Stimulated activated CD8-positive, alpha-beta memory T cell treated with anti-CD3 and anti-CD28 coated beads, Interleukin-7, amount 100 ng/mL, for 48 hours (primary cell): ENCODE measurements around the gene FLACC1.
"Not testable (repeated sequence)": the region's sequence is repeated elsewhere in the genome, so short reads cannot be mapped to it uniquely, and the experiment has no call there.

ENCODE experiments used
- DNase-seq, 2 donors: peaks; one replicate each; pipeline ENCODE4 v3.0.0-alpha.2; 2020; ENCODE audit warnings: low read depth in 1 of 2; ENCODE audit errors: extremely low read depth in 1 of 2

The FLACC1 gene

GRCh38 chr2:201257956-201258665 lies 99.0 kb downstream of the FLACC1 start:
- DNase-seq = peak; percentile 74 to 95

GRCh38 chr2:201257381-201257955 lies 99.7 kb downstream of the FLACC1 start:
- no peak for DNase-seq

GRCh38 chr2:201256082-201256481 lies 101.1 kb downstream of the FLACC1 start:
- DNase-seq = no peak

GRCh38 chr2:201255408-201256033 lies 101.6 kb downstream of the FLACC1 start:
- no peak for DNase-seq

GRCh38 chr2:201254081-201254730 lies 102.9 kb downstream of the FLACC1 start:
- DNase-seq = no peak

GRCh38 chr2:201250741-201251140 lies 106.4 kb downstream of the FLACC1 start:
- DNase-seq = no peak

GRCh38 chr2:201249889-201250288 lies 107.3 kb downstream of the FLACC1 start:
- DNase-seq = no peak

GRCh38 chr2:201248288-201248844 lies 108.8 kb downstream of the FLACC1 start:
- no peak for DNase-seq

- DNase-seq = no peak
Observed at GRCh38 chr2:201246280-201246679, 110.9 kb downstream of the FLACC1 start.

GRCh38 chr2:201244829-201245228 lies 112.3 kb downstream of the FLACC1 start:
- DNase-seq = no peak

- DNase-seq = no peak
Observed at GRCh38 chr2:201242571-201243277, 114.4 kb downstream of the FLACC1 start.

GRCh38 chr2:201239167-201239935 lies 117.8 kb downstream of the FLACC1 start:
- DNase-seq = not testable (repeated sequence)
